ENCODE results near the gene ATXN1. TPM values are rescaled to one million over a fixed set of nuclear protein-coding genes. Genes with fewer than 3 reads are reported as not detected.

ATXN1 gene
- polyA plus RNA-seq, 1 donor from 2014 or later: 28.2 TPM

GRCh38 chr6:16273256-16273655 is 488.0 kb downstream of the ATXN1 start:
- H3K4me2 ChIP-seq (ENCODE audit: low read length): no peak overlapping the region
- no peak for TF ChIP-seq POLR2AphosphoS5 (IDR thresholded peaks at IDR 0.05)
- no peak for TF ChIP-seq EP300 (conservative IDR thresholded peaks at IDR 0.05; ENCODE audit: poor library complexity, severe bottlenecking)
- TF ChIP-seq REST (IDR thresholded peaks at IDR 0.05; ENCODE audit: borderline replicate concordance): no peak
- TF ChIP-seq EZH2 (IDR thresholded peaks at IDR 0.05; ENCODE audit: borderline replicate concordance, insufficient read depth, low read length, poor library complexity, severe bottlenecking): no peak
- no peak for TF ChIP-seq CTCF (IDR thresholded peaks at IDR 0.05; ENCODE audit: poor library complexity, severe bottlenecking)
- TF ChIP-seq SMC3 (conservative IDR thresholded peaks at IDR 0.05; ENCODE audit: poor library complexity): no peak
- no peak for TF ChIP-seq RAD21 (conservative IDR thresholded peaks at IDR 0.05)
- TF ChIP-seq MXI1 (conservative IDR thresholded peaks at IDR 0.05; ENCODE audit: poor library complexity, severe bottlenecking): no peak
- TF ChIP-seq TAF1 (IDR thresholded peaks at IDR 0.05; ENCODE audit: low read depth): no peak
- no peaks in the 10 kb centered on the region for H3K36me3 ChIP-seq (ENCODE audit: insufficient read depth, low read length)
- no peak overlapping the region for H2AFZ ChIP-seq (ENCODE audit: low read depth, low read length)
- no peaks in the 10 kb centered on the region for H3F3A ChIP-seq (ENCODE audit: insufficient read depth, low read length, poor library complexity, severe bottlenecking)
- no peak overlapping the region for H3K27ac ChIP-seq (ENCODE audit: low read length)
- no peaks in the 10 kb centered on the region for H3K27me3 ChIP-seq (ENCODE audit: insufficient read depth, low read depth, low read length)
- H4K20me1 ChIP-seq (ENCODE audit: insufficient read depth): no peaks in the 10 kb centered on the region
- no peaks in the 10 kb centered on the region for H3K9me2 ChIP-seq (ENCODE audit: insufficient read depth, low read length)
- no peak overlapping the region for H3K9ac ChIP-seq (ENCODE audit: low read length)
- no peaks in the 10 kb centered on the region for H3K9me3 ChIP-seq (ENCODE audit: low read length)
- H3K79me2 ChIP-seq (replicated peaks; ENCODE audit: insufficient read depth, low read length): no peaks in the 10 kb centered on the region
- H3K4me3 ChIP-seq (ENCODE audit: low read length): no peak overlapping the region

- Histone ChIP-seq H3K27ac (ENCODE audit: low read length) (no peak overlapping the region), H3K36me3 (ENCODE audit: insufficient read depth, low read length) (no peaks in the 10 kb centered on the region), H4K20me1 (ENCODE audit: insufficient read depth) (no peaks in the 10 kb centered on the region), H3K9me2 (ENCODE audit: insufficient read depth, low read length) (no peaks in the 10 kb centered on the region), H3K79me2 (replicated peaks; ENCODE audit: insufficient read depth, low read length) (no peaks in the 10 kb centered on the region), H2AFZ (ENCODE audit: low read depth, low read length) (no peak overlapping the region), H3K4me3 (ENCODE audit: low read length) (no peak overlapping the region), H3K27me3 (ENCODE audit: insufficient read depth, low read depth, low read length) (no peaks in the 10 kb centered on the region), H3F3A (ENCODE audit: insufficient read depth, low read length, poor library complexity, severe bottlenecking) (no peaks in the 10 kb centered on the region), H3K4me2 (ENCODE audit: low read length) (no peak overlapping the region), H3K9me3 (ENCODE audit: low read length) (no peaks in the 10 kb centered on the region), H3K9ac (ENCODE audit: low read length) (no peak overlapping the region)
- TF ChIP-seq TAF1 (IDR thresholded peaks at IDR 0.05; ENCODE audit: low read depth): no peak
- TF ChIP-seq MXI1 (conservative IDR thresholded peaks at IDR 0.05; ENCODE audit: poor library complexity, severe bottlenecking): no peak
- no peak for TF ChIP-seq RAD21 (conservative IDR thresholded peaks at IDR 0.05)
- TF ChIP-seq EZH2 (IDR thresholded peaks at IDR 0.05; ENCODE audit: borderline replicate concordance, insufficient read depth, low read length, poor library complexity, severe bottlenecking): no peak
- TF ChIP-seq EP300 (conservative IDR thresholded peaks at IDR 0.05; ENCODE audit: poor library complexity, severe bottlenecking): no peak
- TF ChIP-seq REST (IDR thresholded peaks at IDR 0.05; ENCODE audit: borderline replicate concordance): no peak
- no peak for TF ChIP-seq CTCF (IDR thresholded peaks at IDR 0.05; ENCODE audit: poor library complexity, severe bottlenecking)
- no peak for TF ChIP-seq SMC3 (conservative IDR thresholded peaks at IDR 0.05; ENCODE audit: poor library complexity)
- no peak for TF ChIP-seq POLR2AphosphoS5 (IDR thresholded peaks at IDR 0.05)
These were observed 489.1 kb downstream of the ATXN1 start for GRCh38 chr6:16272201-16272600.

All from neural cell (in vitro differentiated cells).